PFSK-1 (cell line): ENCODE data around the gene C3orf33.

Experiments used
- FOXP2 ChIP-seq: optimal IDR thresholded peaks from 2 replicates; pipeline ENCODE3; 2011; ENCODE audit warnings: borderline replicate concordance, control low read depth, inconsistent platforms; ENCODE audit not compliant: insufficient read depth; ENCODE audit errors: extremely low read length, extremely low read depth
- POLR2AphosphoS5 ChIP-seq: IDR thresholded peaks from 2 replicates; pipeline ENCODE4 v1.6.1; 2012; ENCODE audit warnings: low read depth, mild to moderate bottlenecking, control low read depth, low read length, moderate library complexity
- REST ChIP-seq, 2 experiments: IDR thresholded peaks; 2 replicates each; pipeline versions ENCODE4 v1.6.1 to v1.8.0; 2011 to 2012; ENCODE audit warnings: low read depth in 2 of 2, low read length in 2 of 2, control low read depth in 1 of 2, inconsistent platforms in 1 of 2, mild to moderate bottlenecking in 1 of 2, moderate library complexity in 1 of 2; ENCODE audit not compliant: insufficient read depth in 1 of 2
- SIN3A ChIP-seq: IDR thresholded peaks from 2 replicates; pipeline ENCODE4 v1.6.1; 2012; ENCODE audit warnings: mild to moderate bottlenecking, low read length, moderate library complexity, borderline replicate concordance; ENCODE audit not compliant: insufficient read depth
- TAF1 ChIP-seq: IDR thresholded peaks from 2 replicates; pipeline ENCODE4 v1.6.1; 2012; ENCODE audit warnings: low read length, control low read depth, borderline replicate concordance; ENCODE audit not compliant: insufficient read depth

DNA sequence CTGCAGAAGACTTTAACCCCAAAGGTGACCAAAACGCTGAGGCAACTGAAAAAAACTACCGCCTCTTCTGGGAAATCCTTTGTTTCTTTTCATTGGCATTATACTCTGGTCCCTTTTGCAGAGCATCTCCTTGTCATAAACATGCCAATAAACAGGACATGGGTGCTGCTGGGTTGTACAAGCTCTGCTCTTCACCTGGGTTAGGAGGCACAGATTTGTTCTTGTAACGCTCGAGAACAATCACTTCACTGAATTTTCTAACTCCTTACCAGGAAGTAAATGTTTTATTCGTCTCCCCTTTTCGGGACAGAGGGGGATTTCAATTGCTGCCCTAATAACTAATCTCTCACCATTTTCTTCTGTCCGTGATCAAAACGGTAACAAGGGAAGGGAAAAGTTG is 62.5 kb downstream of the C3orf33 start:
- TF ChIP-seq POLR2AphosphoS5 (no peak), TAF1 (no peak), FOXP2 (no peak), SIN3A (no peak), REST (IDR thresholded peaks at IDR 0.05; ENCODE audit: insufficient read depth in 1 of 2, low read depth in 2 of 2, low read length in 2 of 2) (no peak)
